Endothelial cell of umbilical vein (primary cell): Measurements from ENCODE around the gene KCTD5. TPM values are rescaled to one million over a fixed set of nuclear protein-coding genes. Genes with fewer than 3 reads are reported as not detected.

Experiments used
- BruUV-seq: library from RNA; stranded (reverse); fragments of 400-500 nt; replicated peaks from 2 replicates; lab custom pipeline; 2021; lab: Mats Ljungman, UMichigan
- CTCF ChIA-PET: fragments of 300-600, 350-600 bp; sonication (Branson Sonifier 250); formaldehyde crosslinking; loops from one replicate; lab custom pipeline; 2021; ENCODE audit warnings: antibody characterized with exemption, inconsistent platforms; lab: Charles Lee
- POLR2A ChIA-PET: fragments of 300-600, 350-600 bp; sonication (Branson Sonifier 250); formaldehyde crosslinking; loops from one replicate; lab custom pipeline; 2021; ENCODE audit warnings: antibody characterized with exemption, inconsistent platforms; lab: Charles Lee
- DNase-seq: peaks from one replicate; pipeline ENCODE4 v3.0.0-alpha.2; 2011; ENCODE audit warnings: low read depth, low spot score
- FAIRE-seq: peaks from 2 replicates; lab custom pipeline; 2011; peaks lifted over from hg19 to GRCh38; lab: Jason Lieb, UNC
- H2AFZ ChIP-seq: 2 replicates; pipeline ENCODE4 v1.6.0; 2012; ENCODE audit warnings: low read depth, low read length, control low read depth, inconsistent platforms
- H3K27ac ChIP-seq: 2 replicates; pipeline ENCODE4 v1.5.1; 2011; ENCODE audit warnings: low read depth, mild to moderate bottlenecking, control low read depth, low read length, moderate library complexity; ENCODE audit not compliant: insufficient read depth
- H3K27me3 ChIP-seq, 2 experiments: 2 replicates each; pipeline versions ENCODE4 v1.6.0 to v1.6.1; 2011; ENCODE audit warnings: low read length in 2 of 2, mixed read lengths in 1 of 2; ENCODE audit not compliant: control insufficient read depth in 2 of 2, insufficient read depth in 2 of 2
- H3K36me3 ChIP-seq, 2 experiments: 2 replicates in 1 of 2; 3 replicates in 1 of 2; pipeline ENCODE4 v1.5.1; 2011; ENCODE audit warnings: low read length in 2 of 2, mild to moderate bottlenecking in 1 of 2, moderate library complexity in 1 of 2; ENCODE audit not compliant: control insufficient read depth in 2 of 2, insufficient read depth in 2 of 2; ENCODE audit errors: extremely low read depth in 1 of 2
- H3K4me1 ChIP-seq: 3 replicates; pipeline ENCODE4 v1.5.1; 2011; ENCODE audit warnings: mild to moderate bottlenecking, low read length; ENCODE audit not compliant: control insufficient read depth, insufficient read depth; ENCODE audit errors: extremely low read depth
- H3K4me2 ChIP-seq: 2 replicates; pipeline ENCODE4 v1.6.1; 2011; ENCODE audit warnings: low read length, control low read depth, mixed read lengths; ENCODE audit not compliant: insufficient read depth
- H3K4me3 ChIP-seq, 3 experiments: fragments of 200-600 bp in 1 of 3; sonication (generic), shearing (Covaris generic) in 1 of 3; replicated peaks in 1 of 3; 2 replicates each; pipeline ENCODE4 v1.5.1; 2011 to 2016; ENCODE audit warnings: control low read depth in 3 of 3, low read length in 3 of 3, mild to moderate bottlenecking in 2 of 3, inconsistent platforms in 1 of 3, low read depth in 1 of 3, moderate library complexity in 1 of 3; ENCODE audit not compliant: insufficient read depth in 1 of 3
- H3K79me2 ChIP-seq: 2 replicates; pipeline ENCODE4 v1.6.0; 2012; ENCODE audit warnings: low read length, inconsistent platforms; ENCODE audit not compliant: control insufficient read depth, insufficient read depth
- H3K9ac ChIP-seq: replicated peaks from 2 replicates; pipeline ENCODE3; 2011; ENCODE audit warnings: low read length, control low read depth; ENCODE audit not compliant: insufficient read depth; ENCODE audit errors: extremely low read depth
- H3K9me1 ChIP-seq: replicated peaks from 3 replicates; pipeline ENCODE4 v1.6.0; 2011; ENCODE audit warnings: mild to moderate bottlenecking, low read length; ENCODE audit not compliant: control insufficient read depth, insufficient read depth; ENCODE audit errors: extremely low read depth
- H3K9me3 ChIP-seq: replicated peaks from 2 replicates; pipeline ENCODE4 v1.5.1; 2012; ENCODE audit warnings: low read length, inconsistent platforms; ENCODE audit not compliant: control insufficient read depth, insufficient read depth
- H4K20me1 ChIP-seq: replicated peaks from 2 replicates; pipeline ENCODE3; 2011; ENCODE audit warnings: mild to moderate bottlenecking, low read length; ENCODE audit not compliant: control insufficient read depth, insufficient read depth; ENCODE audit errors: extremely low read depth
- CTCF ChIP-seq, 2 donors: IDR thresholded peaks; 1 replicate in 1 of 2; 2 replicates in 1 of 2; pipeline ENCODE4 v1.5.1; 2011; ENCODE audit warnings: low read length in 2 of 2, mild to moderate bottlenecking in 2 of 2, moderate library complexity in 2 of 2, control low read depth in 1 of 2, inconsistent platforms in 1 of 2, low read depth in 1 of 2; ENCODE audit not compliant: insufficient read depth in 1 of 2; ENCODE audit errors: extremely low read depth in 1 of 2
- EZH2 ChIP-seq: IDR thresholded peaks from 2 replicates; pipeline ENCODE4 v1.6.1; 2012; ENCODE audit warnings: borderline replicate concordance, low read depth, mild to moderate bottlenecking, moderate library complexity, low read length, inconsistent platforms; ENCODE audit not compliant: severe bottlenecking
- FOS ChIP-seq: IDR thresholded peaks from 2 replicates; pipeline ENCODE4 v1.6.1; 2011; ENCODE audit warnings: mild to moderate bottlenecking, low read length, moderate library complexity, borderline replicate concordance; ENCODE audit not compliant: insufficient read depth
- GATA2 ChIP-seq: IDR thresholded peaks from 2 replicates; pipeline ENCODE4 v1.7.0; 2011; ENCODE audit warnings: low read depth, mild to moderate bottlenecking, moderate library complexity, mixed read lengths, low read length; ENCODE audit not compliant: insufficient read length, insufficient read depth
- JUN ChIP-seq: IDR thresholded peaks from 2 replicates; pipeline ENCODE4 v1.6.1; 2011; ENCODE audit warnings: borderline replicate concordance, low read depth; ENCODE audit not compliant: insufficient read length, insufficient read depth
- MAX ChIP-seq: IDR thresholded peaks from 2 replicates; pipeline ENCODE4 v1.6.1; 2011; ENCODE audit not compliant: insufficient read depth, insufficient read length
- MYC ChIP-seq: IDR thresholded peaks from one replicate; pipeline ENCODE4 v1.6.1; 2011; ENCODE audit warnings: mild to moderate bottlenecking, low read depth, low read length
- dilution Hi-C: fragments of 300-500 bp; cut with MboI; formaldehyde crosslinking; loops from one replicate; pipeline ENCODE4 v1.15.0; 2019; ENCODE audit warnings: low sequenced_read_pairs; ENCODE audit not compliant: extremely low pct_ligation_motif_present
- intact Hi-C: fragments of 100-400 bp; cut with micrococcal nuclease; formaldehyde crosslinking; loops from one replicate; pipeline ENCODE4 v1.10.0; 2022
- polyA plus RNA-seq, 4 experiments: library from polyadenylated mRNA; depleted of rRNA in 3 of 4; stranded (reverse) in 3 of 4; unstranded in 1 of 4; fragments of >200 nt; gene quantifications; 2 replicates each; pipeline versions ENCODE4 v1.2.1 to v1.2.3, GENCODE V29; 2011 to 2012; ENCODE audit warnings: missing spikeins in 1 of 4
- total RNA-seq: library from RNA; stranded (reverse); gene quantifications from 2 replicates; pipeline ENCODE4 v1.2.3, GENCODE V29; 2021

The KCTD5 gene
- total and polyA plus RNA-seq, 2 donors (not counting 3 experiments of a cell fraction or from before 2014, with no cell fraction given), result 32.2 to 42.0 TPM

GRCh38 chr16:2713985-2714774 lies 31.9 kb downstream of the KCTD5 start:
- no peaks in the 10 kb centered on the region for H3K9me3 ChIP-seq
- H4K20me1 ChIP-seq, result no peaks in the 10 kb centered on the region
- ChIA-PET CTCF (no interaction called here), POLR2A (no interaction called here)
- BruUV-seq, result no TSS peak
- intact Hi-C loops (no loop called here), dilution Hi-C loops (no loop called here)
- no peaks in the 10 kb centered on the region for H3K9me1 ChIP-seq
- DNase-seq (no peak), FAIRE-seq (no peak)
- H3K27me3 ChIP-seq, result no peaks in the 10 kb centered on the region
- no peak overlapping the region for H3K9ac ChIP-seq
- no peak overlapping the region for H3K27ac ChIP-seq
- no peak overlapping the region for H3K4me2 ChIP-seq
- no peaks in the 10 kb centered on the region for H3K79me2 ChIP-seq
- no peak overlapping the region for H2AFZ ChIP-seq
- H3K4me3 ChIP-seq, result no peak overlapping the region
- H3K4me1 ChIP-seq, result no peaks in the 10 kb centered on the region
- TF ChIP-seq JUN, result no peak
- no peak for TF ChIP-seq CTCF (IDR thresholded peaks at IDR 0.05; ENCODE audit: extremely low read depth in 1 of 2, insufficient read depth in 1 of 2, low read depth in 1 of 2, low read length in 2 of 2)
- no peak for TF ChIP-seq FOS
- no peak for TF ChIP-seq GATA2
- TF ChIP-seq MAX, result no peak
- TF ChIP-seq EZH2, result no peak
- no peak for TF ChIP-seq MYC
- H3K36me3 ChIP-seq, result no peaks in the 10 kb centered on the region
